SK-N-MC (cell line): ENCODE data around the gene PGLYRP2.

Experiments
- EZH2 ChIP-seq: fragments of 200-600 bp; sonication (generic); IDR thresholded peaks from one replicate; pipeline ENCODE4 v1.6.1; 2017; ENCODE audit warnings: antibody characterized with exemption
- FOXP2 ChIP-seq: optimal IDR thresholded peaks from 2 replicates; pipeline ENCODE3; 2011; ENCODE audit warnings: mild to moderate bottlenecking, moderate library complexity; ENCODE audit not compliant: insufficient read depth; ENCODE audit errors: extremely low read length, control extremely low read depth
- POLR2AphosphoS5 ChIP-seq: IDR thresholded peaks from 2 replicates; pipeline ENCODE4 v1.6.1; 2012; ENCODE audit warnings: mild to moderate bottlenecking, low read depth, low read length, borderline replicate concordance

DNA sequence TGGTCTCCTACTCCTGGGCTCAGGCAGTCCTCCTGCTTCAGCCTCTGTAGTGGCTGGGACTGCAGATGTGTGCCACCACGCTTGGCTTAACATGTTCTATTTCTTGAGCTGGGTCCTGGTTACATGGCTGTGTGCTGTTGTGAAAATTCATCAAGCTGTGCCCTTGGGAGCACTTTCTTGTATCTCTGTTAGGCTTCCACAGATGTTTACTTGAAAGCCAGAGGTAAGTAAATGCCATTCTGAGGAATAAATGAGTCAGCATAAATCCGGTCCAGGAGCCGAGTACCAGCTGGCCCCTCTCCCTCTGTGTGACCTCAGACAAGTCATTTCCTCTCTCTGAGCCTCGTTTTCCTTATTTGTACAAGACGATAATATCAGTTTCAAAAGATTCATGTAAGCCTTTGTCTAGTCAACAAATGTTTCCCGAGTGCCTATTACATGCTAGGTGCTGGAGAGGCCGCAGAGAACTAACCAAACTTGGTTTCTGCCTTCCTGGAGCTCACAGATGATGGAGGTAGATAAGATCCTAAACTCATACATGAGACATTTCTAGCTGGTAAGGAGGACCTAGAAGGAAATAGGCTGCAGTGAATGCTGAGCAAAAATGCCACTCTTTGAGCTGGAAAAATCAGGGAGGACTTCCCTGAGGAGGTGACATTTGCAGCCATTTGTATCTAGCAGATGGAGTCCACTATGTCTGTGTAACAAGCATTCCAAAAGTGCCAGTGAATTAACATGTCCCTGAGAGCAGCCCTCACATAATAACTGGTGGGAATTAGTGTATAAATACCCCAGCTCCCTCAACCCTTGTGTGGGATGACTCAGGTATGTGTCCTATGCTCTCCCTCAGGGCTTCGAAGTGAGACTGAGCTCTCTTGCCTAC, 12.2 kb downstream of the PGLYRP2 start:
- TF ChIP-seq POLR2AphosphoS5 (no peak), EZH2 (no peak), FOXP2 (no peak)
